Lower leg skin (tissue), 3 donors: ENCODE results near the gene CDH26.

Experiments used
- POLR2A ChIP-seq, 2 donors: fragments of 450-650 bp; IDR thresholded peaks; one replicate each; pipeline ENCODE4 v1.6.1; 2016 to 2017; ENCODE audit warnings: antibody characterized with exemption in 2 of 2, mild to moderate bottlenecking in 1 of 2, moderate library complexity in 1 of 2
- TF ChIP-seq, protein P1 (sequence below), 3 donors: fragments of 450-650 bp; IDR thresholded peaks; one replicate each; pipeline ENCODE4 v1.5.1; 2016; ENCODE audit warnings: antibody characterized with exemption in 3 of 3, mild to moderate bottlenecking in 3 of 3, moderate library complexity in 2 of 3

DNA sequence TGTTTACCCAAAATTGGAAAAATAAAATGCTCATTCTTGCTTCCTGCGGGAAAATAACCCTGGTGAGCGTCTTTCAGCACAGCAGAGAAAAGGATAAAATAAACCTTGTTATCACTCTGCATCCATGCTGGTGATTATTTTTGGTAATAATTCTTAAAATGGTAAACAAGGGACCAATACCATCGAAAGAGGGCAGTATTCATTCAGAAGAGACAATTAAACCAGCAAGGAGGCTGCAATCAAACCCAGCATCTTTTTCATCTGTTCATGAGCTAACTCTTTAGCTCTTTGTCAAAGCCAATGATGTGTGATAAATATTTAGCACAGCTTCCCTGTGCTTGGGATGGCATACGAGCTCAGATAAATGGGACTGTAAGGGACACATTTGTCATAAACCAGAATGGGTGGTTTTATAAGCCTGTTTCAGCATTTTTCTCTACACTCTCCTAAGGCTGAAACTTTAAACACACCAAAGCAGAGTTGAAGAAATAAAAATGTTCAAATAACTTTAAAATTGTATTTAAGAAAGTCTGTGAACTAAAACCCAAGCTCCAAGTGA lies 34.4 kb downstream of the CDH26 start:
- TF ChIP-seq, protein P1, sequence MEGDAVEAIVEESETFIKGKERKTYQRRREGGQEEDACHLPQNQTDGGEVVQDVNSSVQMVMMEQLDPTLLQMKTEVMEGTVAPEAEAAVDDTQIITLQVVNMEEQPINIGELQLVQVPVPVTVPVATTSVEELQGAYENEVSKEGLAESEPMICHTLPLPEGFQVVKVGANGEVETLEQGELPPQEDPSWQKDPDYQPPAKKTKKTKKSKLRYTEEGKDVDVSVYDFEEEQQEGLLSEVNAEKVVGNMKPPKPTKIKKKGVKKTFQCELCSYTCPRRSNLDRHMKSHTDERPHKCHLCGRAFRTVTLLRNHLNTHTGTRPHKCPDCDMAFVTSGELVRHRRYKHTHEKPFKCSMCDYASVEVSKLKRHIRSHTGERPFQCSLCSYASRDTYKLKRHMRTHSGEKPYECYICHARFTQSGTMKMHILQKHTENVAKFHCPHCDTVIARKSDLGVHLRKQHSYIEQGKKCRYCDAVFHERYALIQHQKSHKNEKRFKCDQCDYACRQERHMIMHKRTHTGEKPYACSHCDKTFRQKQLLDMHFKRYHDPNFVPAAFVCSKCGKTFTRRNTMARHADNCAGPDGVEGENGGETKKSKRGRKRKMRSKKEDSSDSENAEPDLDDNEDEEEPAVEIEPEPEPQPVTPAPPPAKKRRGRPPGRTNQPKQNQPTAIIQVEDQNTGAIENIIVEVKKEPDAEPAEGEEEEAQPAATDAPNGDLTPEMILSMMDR (IDR thresholded peaks at IDR 0.05): no peak
- TF ChIP-seq POLR2A (IDR thresholded peaks at IDR 0.05): no peak
